GM19438 (cell line): Measurements from ENCODE around the gene PLB1.
"Not testable (repeated sequence)": the region's sequence is repeated elsewhere in the genome, so short reads cannot be mapped to it uniquely, and the experiment has no call there.

Experiments used
- ATAC-seq: cut with Tn5 transposase; IDR thresholded peaks from one replicate; pipeline ENCODE4 v1.9.1; 2021; ENCODE audit warnings: low read depth; ENCODE audit not compliant: unreplicated experiment

The PLB1 gene

GRCh38 chr2:28465148-28465885, 30.5 kb upstream of the PLB1 start:
- ATAC-seq: no peak

GRCh38 chr2:28469304-28469703, 26.6 kb upstream of the PLB1 start:
- no peak for ATAC-seq

- ATAC-seq: no peak
Measured at GRCh38 chr2:28469947-28470535, 25.8 kb upstream of the PLB1 start.

- no peak for ATAC-seq
Measured at GRCh38 chr2:28470759-28471158, 25.1 kb upstream of the PLB1 start.

- no peak for ATAC-seq
Measured at GRCh38 chr2:28471214-28471613, 24.6 kb upstream of the PLB1 start.

- ATAC-seq: no peak
Measured at GRCh38 chr2:28471701-28472236, 24.1 kb upstream of the PLB1 start.

- ATAC-seq: not testable (repeated sequence)
Measured at GRCh38 chr2:28472641-28473040, 23.2 kb upstream of the PLB1 start.

- no peak for ATAC-seq
Measured at GRCh38 chr2:28475088-28475595, 20.7 kb upstream of the PLB1 start.

GRCh38 chr2:28477087-28477486, 18.8 kb upstream of the PLB1 start:
- ATAC-seq: no peak

- no peak for ATAC-seq
Measured at GRCh38 chr2:28477645-28478044, 18.2 kb upstream of the PLB1 start.

- no peak for ATAC-seq
Measured at GRCh38 chr2:28480403-28481049, 15.3 kb upstream of the PLB1 start.

- no peak for ATAC-seq
Measured at GRCh38 chr2:28481905-28482304, 14.0 kb upstream of the PLB1 start.

- no peak for ATAC-seq
Measured at GRCh38 chr2:28484835-28485234, 11.0 kb upstream of the PLB1 start.

- no peak for ATAC-seq
Measured at GRCh38 chr2:28486526-28486925, 9.3 kb upstream of the PLB1 start.

- no peak for ATAC-seq
Measured at GRCh38 chr2:28487258-28487657, 8.6 kb upstream of the PLB1 start.

- ATAC-seq: no peak
Measured at GRCh38 chr2:28488083-28488830, 7.6 kb upstream of the PLB1 start.

- no peak for ATAC-seq
Measured at GRCh38 chr2:28488858-28489575, 6.8 kb upstream of the PLB1 start.

- ATAC-seq: no peak
Measured at GRCh38 chr2:28490558-28490957, 5.3 kb upstream of the PLB1 start.

GRCh38 chr2:28492282-28492681, 3.6 kb upstream of the PLB1 start:
- ATAC-seq: no peak

- no peak for ATAC-seq
Measured at GRCh38 chr2:28493636-28494035, 2.2 kb upstream of the PLB1 start.
